ENCODE measurements around the gene MRO.

GRCh38 chr18:50844960-50845359 is 25.1 kb upstream of the MRO start:
- TF ChIP-seq GABPA (IDR thresholded peaks at IDR 0.05; ENCODE audit: low read depth) = no peak
- TF ChIP-seq CTCF (IDR thresholded peaks at IDR 0.05; ENCODE audit: insufficient read depth, low read length) = no peak
- TF ChIP-seq SPI1 (IDR thresholded peaks at IDR 0.05; ENCODE audit: borderline replicate concordance, low read depth) = no peak
- no peak for TF ChIP-seq POLR2AphosphoS5 (IDR thresholded peaks at IDR 0.05; ENCODE audit: low read depth)
- TF ChIP-seq REST (IDR thresholded peaks at IDR 0.05; ENCODE audit: insufficient replicate concordance, low read depth) = no peak
